HEK293T (cell line): ENCODE results near the gene DAP.

ENCODE experiments used
- BHLHE40 ChIP-seq: fragments of 450-650 bp; IDR thresholded peaks from 2 replicates; pipeline ENCODE4 v1.6.1; 2016; ENCODE audit warnings: mild to moderate bottlenecking, moderate library complexity, borderline replicate concordance
- CTBP1 ChIP-seq: fragments of 450-650 bp; IDR thresholded peaks from 2 replicates; pipeline ENCODE4 v1.6.1; 2016; ENCODE audit warnings: borderline replicate concordance
- ELF4 ChIP-seq: fragments of 450-650 bp; IDR thresholded peaks from 2 replicates; pipeline ENCODE4 v1.6.1; 2017; ENCODE audit warnings: antibody characterized with exemption
- FOXA1 ChIP-seq: fragments of 450-650 bp; IDR thresholded peaks from 2 replicates; pipeline ENCODE4 v1.6.1; 2016; ENCODE audit warnings: mild to moderate bottlenecking
- FOXK2 ChIP-seq: fragments of 450-650 bp; IDR thresholded peaks from 2 replicates; pipeline ENCODE4 v1.6.1; 2016; ENCODE audit warnings: mild to moderate bottlenecking
- FOXM1 ChIP-seq: fragments of 450-650 bp; IDR thresholded peaks from 2 replicates; pipeline ENCODE4 v1.6.1; 2017; ENCODE audit warnings: mild to moderate bottlenecking, borderline replicate concordance
- LEF1 ChIP-seq: fragments of 450-650 bp; IDR thresholded peaks from 2 replicates; pipeline ENCODE4 v1.6.1; 2017; ENCODE audit warnings: mild to moderate bottlenecking, borderline replicate concordance
- NFRKB ChIP-seq: fragments of 450-650 bp; IDR thresholded peaks from 2 replicates; pipeline ENCODE4 v1.6.1; 2016; ENCODE audit warnings: mild to moderate bottlenecking, moderate library complexity
- PKNOX1 ChIP-seq: fragments of 450-650 bp; IDR thresholded peaks from 2 replicates; pipeline ENCODE4 v1.6.1; 2016
- SP1 ChIP-seq: fragments of 450-650 bp; IDR thresholded peaks from 2 replicates; pipeline ENCODE4 v1.6.1; 2017
- SUZ12 ChIP-seq: fragments of 450-650 bp; IDR thresholded peaks from 2 replicates; pipeline ENCODE4 v1.6.1; 2016; ENCODE audit warnings: mild to moderate bottlenecking
- TARDBP ChIP-seq: fragments of 450-650 bp; IDR thresholded peaks from 2 replicates; pipeline ENCODE4 v1.6.1; 2016

GRCh38 chr5:10808347-10809226, 47.6 kb upstream of the DAP start:
- no peak for TF ChIP-seq FOXK2
- TF ChIP-seq SP1: no peak
- no peak for TF ChIP-seq SUZ12
- no peak for TF ChIP-seq BHLHE40
- no peak for TF ChIP-seq ELF4
- TF ChIP-seq LEF1: no peak
- no peak for TF ChIP-seq FOXA1
- no peak for TF ChIP-seq NFRKB
- no peak for TF ChIP-seq FOXM1
- no peak for TF ChIP-seq PKNOX1
- no peak for TF ChIP-seq TARDBP
- no peak for TF ChIP-seq CTBP1
